ENCODE measurements around the gene ADORA3. TPM values are rescaled to one million over a fixed set of nuclear protein-coding genes. Genes with fewer than 3 reads are reported as not detected.

The ADORA3 gene
- total and polyA plus RNA-seq, 2 of the 8 experiments (the other 6 are each of a cell fraction or from before 2014, with no cell fraction given), result 0.03 TPM; not detected in 1

- TF ChIP-seq SP2 (IDR thresholded peaks at IDR 0.05; ENCODE audit: low read length) (no peak), FOSL1 (IDR thresholded peaks at IDR 0.05; ENCODE audit: insufficient read depth, low read depth, low read length) (no peak)
Measured at GRCh38 chr1:111540928-111541327, 37.5 kb upstream of the ADORA3 start (continued).

Data from H1 (cell line).